Nephron progenitor cell (in vitro differentiated cells): Measurements from ENCODE around the gene OLR1.

Experiments used
- DNase-seq: peaks from one replicate; pipeline ENCODE4 v3.0.0; 2021
- H3K27ac Mint-ChIP-seq: 2 replicates; pipeline ENCODE4 v1.8.0; 2021; ENCODE audit warnings: mild to moderate bottlenecking, moderate library complexity, mixed read lengths
- H3K27me3 Mint-ChIP-seq: 2 replicates; pipeline ENCODE4 v1.8.0; 2021; ENCODE audit warnings: mild to moderate bottlenecking, low read depth, mixed read lengths; ENCODE audit not compliant: poor library complexity
- H3K36me3 Mint-ChIP-seq: 2 replicates; pipeline ENCODE4 v1.8.0; 2021; ENCODE audit warnings: low read depth, mixed read lengths
- H3K4me1 Mint-ChIP-seq: 2 replicates; pipeline ENCODE4 v1.8.0; 2021; ENCODE audit warnings: mixed read lengths
- H3K4me3 Mint-ChIP-seq: 2 replicates; pipeline ENCODE4 v1.8.0; 2021; ENCODE audit warnings: mild to moderate bottlenecking, moderate library complexity, mixed read lengths
- H3K9me3 Mint-ChIP-seq: 2 replicates; pipeline ENCODE4 v1.8.0; 2021; ENCODE audit warnings: mild to moderate bottlenecking, moderate library complexity, mixed read lengths
- TF ChIP-seq, protein P1 (sequence below): fragments of 200-600 bp; sonication (generic); IDR thresholded peaks from 2 replicates; pipeline ENCODE4 v1.5.0; 2021; ENCODE audit warnings: antibody characterized with exemption

The OLR1 gene

DNA sequence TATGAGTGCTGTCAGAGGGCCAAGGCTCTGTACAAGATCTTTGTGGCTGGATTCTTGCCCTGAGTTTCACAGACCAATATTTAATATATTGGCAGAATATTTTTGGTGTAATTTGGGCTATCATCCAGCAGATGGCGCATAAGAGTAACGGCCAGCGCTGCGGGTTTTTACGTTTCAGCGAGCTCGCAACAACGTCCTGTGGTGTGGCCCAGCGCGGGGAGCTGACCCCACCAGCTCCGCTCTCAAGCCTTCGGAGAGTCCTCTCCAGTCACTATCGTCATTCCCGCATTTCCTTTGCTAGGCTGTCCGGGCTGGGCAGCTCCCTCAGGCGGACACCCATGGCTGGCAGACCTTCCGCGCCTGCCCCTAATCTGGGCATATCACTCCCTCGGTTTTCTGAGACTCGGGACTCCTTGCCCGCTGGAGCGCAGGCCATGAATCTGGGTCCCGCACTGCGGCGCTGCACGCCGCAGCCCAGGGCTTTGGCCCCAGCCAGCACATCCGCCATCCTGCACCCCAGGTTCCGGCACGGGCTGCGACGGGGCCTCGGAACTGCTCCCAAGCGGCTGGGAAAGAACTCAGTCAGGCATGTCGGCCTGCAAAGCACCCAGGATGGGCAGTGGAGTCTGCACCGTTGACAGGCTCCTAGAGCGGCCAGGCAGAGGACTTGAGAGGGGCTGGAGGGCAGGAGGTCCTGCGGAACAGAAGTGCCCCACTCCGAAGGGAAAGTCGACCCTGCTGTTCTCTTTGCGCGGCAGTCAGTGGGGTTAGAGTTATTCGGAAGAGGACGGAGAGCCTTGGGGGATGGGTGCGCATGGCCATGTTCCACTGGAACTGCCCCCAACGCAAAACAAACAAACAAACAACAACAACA, 18.4 kb downstream of the OLR1 start:
- peak; percentile 69 for DNase-seq
- H3K9me3 Mint-ChIP-seq = peaks cover 9% of the 10 kb centered on the region
- H3K4me3 Mint-ChIP-seq = peak overlapping the region; percentile 91
- TF ChIP-seq, protein P1, sequence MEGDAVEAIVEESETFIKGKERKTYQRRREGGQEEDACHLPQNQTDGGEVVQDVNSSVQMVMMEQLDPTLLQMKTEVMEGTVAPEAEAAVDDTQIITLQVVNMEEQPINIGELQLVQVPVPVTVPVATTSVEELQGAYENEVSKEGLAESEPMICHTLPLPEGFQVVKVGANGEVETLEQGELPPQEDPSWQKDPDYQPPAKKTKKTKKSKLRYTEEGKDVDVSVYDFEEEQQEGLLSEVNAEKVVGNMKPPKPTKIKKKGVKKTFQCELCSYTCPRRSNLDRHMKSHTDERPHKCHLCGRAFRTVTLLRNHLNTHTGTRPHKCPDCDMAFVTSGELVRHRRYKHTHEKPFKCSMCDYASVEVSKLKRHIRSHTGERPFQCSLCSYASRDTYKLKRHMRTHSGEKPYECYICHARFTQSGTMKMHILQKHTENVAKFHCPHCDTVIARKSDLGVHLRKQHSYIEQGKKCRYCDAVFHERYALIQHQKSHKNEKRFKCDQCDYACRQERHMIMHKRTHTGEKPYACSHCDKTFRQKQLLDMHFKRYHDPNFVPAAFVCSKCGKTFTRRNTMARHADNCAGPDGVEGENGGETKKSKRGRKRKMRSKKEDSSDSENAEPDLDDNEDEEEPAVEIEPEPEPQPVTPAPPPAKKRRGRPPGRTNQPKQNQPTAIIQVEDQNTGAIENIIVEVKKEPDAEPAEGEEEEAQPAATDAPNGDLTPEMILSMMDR = peak; percentile 85
- H3K36me3 Mint-ChIP-seq = no peaks in the 10 kb centered on the region
- peaks cover 3% of the 10 kb centered on the region for H3K27me3 Mint-ChIP-seq
- peaks cover 8% of the 10 kb centered on the region for H3K4me1 Mint-ChIP-seq
- H3K27ac Mint-ChIP-seq = peak overlapping the region; percentile 93

DNA sequence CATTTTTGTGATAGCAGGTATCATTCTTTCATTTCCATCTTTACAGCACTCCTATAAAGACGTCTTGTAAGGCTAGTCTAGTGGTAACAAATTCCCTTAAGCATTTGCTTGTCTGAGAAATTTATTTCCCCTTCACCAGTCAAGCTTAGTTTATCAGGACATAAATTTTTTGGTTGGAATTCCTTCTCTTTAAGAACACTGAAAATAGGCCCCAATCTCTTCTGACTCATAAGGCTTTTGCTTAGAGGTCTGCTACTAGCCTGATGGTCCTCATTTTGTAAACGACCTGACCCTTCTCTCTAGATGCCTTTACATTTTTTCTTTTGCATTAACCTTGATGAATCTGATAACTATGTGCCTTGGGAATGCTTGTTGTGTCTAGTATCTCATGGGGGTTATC, 20.3 kb downstream of the OLR1 start:
- Mint-ChIP-seq H3K4me1 (peaks cover 8% of the 10 kb centered on the region), H3K27me3 (peaks cover 3% of the 10 kb centered on the region), H3K27ac (no peak overlapping the region), H3K36me3 (no peaks in the 10 kb centered on the region), H3K4me3 (no peak overlapping the region), H3K9me3 (peaks cover 9% of the 10 kb centered on the region)
- TF ChIP-seq, protein P1 = no peak
- DNase-seq = no peak

DNA sequence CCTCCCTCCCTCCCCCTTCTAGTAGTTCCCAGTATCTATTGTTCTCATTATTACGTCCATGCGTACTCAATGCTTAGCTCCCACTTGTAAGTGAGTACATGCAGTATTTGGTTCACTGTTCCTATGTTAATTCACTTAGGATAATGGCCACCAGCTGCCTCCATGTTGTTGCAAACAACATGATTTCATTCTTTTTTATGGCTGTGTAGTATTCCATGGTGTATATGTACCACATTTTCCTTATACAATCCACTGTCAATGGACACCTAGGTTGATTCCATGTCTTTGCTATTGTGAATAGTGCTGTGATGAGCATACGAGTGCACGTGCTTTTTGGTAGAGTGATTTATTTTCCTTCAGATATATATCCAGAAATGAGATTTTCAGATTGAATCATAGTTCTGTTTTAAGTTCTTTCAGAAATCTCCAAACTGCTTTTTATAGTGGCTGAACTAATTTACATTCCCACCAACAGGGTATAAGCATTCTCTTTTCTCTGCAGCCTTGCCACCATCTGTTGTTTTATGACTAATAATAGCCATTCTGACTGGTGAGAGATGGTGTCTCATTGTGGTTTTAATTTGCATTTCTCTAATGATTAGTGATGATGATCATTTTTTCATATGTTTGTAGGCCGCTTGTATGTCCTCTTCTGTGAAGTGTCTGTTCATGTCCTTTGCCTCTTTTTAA, 24.1 kb downstream of the OLR1 start:
- Mint-ChIP-seq H3K27me3 (no peaks in the 10 kb centered on the region), H3K9me3 (peaks cover 5% of the 10 kb centered on the region), H3K36me3 (no peaks in the 10 kb centered on the region), H3K27ac (no peak overlapping the region), H3K4me1 (no peaks in the 10 kb centered on the region), H3K4me3 (no peak overlapping the region)
- TF ChIP-seq, protein P1 = no peak
- no peak for DNase-seq

DNA sequence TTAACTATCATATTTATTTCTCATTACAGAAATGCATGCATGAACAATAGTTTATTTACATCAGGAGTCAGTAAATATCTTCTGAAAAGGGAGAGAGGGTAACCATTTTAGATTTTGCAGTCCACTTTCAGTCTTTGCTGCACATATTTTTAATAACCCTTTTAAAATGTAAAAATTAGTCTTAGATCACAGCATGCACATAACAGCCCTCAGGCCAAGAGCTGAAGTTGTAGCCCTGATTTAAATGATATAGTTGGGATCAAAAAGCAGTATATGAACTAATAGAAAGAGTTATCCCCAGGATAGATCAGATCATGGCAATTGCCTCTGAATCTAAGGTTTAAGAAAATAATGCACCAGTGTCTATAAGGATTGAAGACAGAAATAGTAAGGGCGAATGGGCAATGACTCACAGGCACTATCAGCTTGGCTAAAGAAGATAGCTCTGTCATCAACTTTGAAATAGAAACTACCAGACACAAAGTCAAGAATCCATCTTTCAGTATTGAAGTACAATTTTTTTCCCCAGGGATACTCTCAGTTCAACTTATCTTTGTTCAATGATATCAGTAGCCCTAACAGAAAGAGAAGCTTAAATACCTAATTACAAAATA, 28.8 kb downstream of the OLR1 start:
- Mint-ChIP-seq H3K27me3 (peaks cover 3% of the 10 kb centered on the region), H3K36me3 (no peaks in the 10 kb centered on the region), H3K9me3 (no peaks in the 10 kb centered on the region), H3K4me3 (no peak overlapping the region), H3K4me1 (no peaks in the 10 kb centered on the region), H3K27ac (no peak overlapping the region)
- DNase-seq = no peak
- TF ChIP-seq, protein P1 = no peak

DNA sequence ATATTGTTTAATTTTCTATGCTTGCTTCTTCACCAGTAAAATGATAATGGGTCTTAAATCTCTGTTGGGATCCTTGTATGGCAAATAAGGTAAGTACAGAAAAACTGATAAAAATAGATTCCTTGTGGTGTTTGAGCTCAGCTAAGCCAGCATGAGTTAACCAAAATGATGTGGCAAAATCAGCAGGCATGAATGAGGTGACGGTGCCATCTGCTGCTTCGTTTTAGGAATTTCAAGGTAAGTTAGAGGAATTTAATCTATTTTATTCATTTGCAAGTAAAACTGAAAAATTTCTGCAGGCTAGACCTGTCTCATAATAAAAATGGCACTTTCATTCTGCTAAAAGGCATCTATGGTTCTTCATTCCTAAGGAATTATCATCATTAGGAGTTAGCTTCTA, 31.9 kb downstream of the OLR1 start:
- no peaks in the 10 kb centered on the region for H3K9me3 Mint-ChIP-seq
- H3K36me3 Mint-ChIP-seq = no peaks in the 10 kb centered on the region
- peaks cover 3% of the 10 kb centered on the region for H3K27me3 Mint-ChIP-seq
- H3K27ac Mint-ChIP-seq = no peak overlapping the region
- H3K4me3 Mint-ChIP-seq = no peak overlapping the region
- TF ChIP-seq, protein P1 = peak; percentile 62
- no peaks in the 10 kb centered on the region for H3K4me1 Mint-ChIP-seq
- DNase-seq = peak; percentile 34
